ENCODE results near the gene IGF2BP3. TPM values are rescaled to one million over a fixed set of nuclear protein-coding genes. Genes with fewer than 3 reads are reported as not detected.

IGF2BP3 gene
- total RNA-seq, 4 donors from 2014 or later, result 0.13 to 0.35 TPM; not detected in 2

DNA sequence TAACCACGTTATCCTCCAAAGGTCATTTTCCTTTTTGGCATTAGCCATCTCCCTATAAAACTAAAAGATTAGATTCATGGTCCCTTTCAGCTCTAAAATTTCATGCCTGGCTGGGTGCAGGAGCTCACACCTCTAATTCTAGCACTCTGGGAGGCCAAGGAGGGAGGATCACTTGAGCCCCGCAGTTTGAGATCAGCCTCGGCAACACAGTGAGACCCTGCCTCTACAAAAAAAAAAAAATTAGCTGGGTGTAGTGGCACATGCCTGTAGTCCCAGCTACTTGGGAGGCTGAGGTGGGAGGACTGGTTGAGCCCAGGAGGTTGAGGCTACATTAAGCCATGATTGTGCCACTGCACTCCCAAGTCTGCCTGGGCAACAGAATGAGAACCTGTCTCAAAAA, 114.1 kb downstream of the IGF2BP3 start:
- no peaks in the 10 kb centered on the region for H3K36me3 ChIP-seq
- no peak for TF ChIP-seq POLR2A (IDR thresholded peaks at IDR 0.05)
- TF ChIP-seq, protein P1, sequence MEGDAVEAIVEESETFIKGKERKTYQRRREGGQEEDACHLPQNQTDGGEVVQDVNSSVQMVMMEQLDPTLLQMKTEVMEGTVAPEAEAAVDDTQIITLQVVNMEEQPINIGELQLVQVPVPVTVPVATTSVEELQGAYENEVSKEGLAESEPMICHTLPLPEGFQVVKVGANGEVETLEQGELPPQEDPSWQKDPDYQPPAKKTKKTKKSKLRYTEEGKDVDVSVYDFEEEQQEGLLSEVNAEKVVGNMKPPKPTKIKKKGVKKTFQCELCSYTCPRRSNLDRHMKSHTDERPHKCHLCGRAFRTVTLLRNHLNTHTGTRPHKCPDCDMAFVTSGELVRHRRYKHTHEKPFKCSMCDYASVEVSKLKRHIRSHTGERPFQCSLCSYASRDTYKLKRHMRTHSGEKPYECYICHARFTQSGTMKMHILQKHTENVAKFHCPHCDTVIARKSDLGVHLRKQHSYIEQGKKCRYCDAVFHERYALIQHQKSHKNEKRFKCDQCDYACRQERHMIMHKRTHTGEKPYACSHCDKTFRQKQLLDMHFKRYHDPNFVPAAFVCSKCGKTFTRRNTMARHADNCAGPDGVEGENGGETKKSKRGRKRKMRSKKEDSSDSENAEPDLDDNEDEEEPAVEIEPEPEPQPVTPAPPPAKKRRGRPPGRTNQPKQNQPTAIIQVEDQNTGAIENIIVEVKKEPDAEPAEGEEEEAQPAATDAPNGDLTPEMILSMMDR (IDR thresholded peaks at IDR 0.05), result no peak
- no peak for TF ChIP-seq EP300 (IDR thresholded peaks at IDR 0.05)
- no peak for TF ChIP-seq POLR2AphosphoS5 (IDR thresholded peaks at IDR 0.05)
- no peaks in the 10 kb centered on the region for H3K4me1 ChIP-seq
- 66 to 93% methylated on average over 2 to 3 of the region's 3 CpGs for WGBS, 2 donors (ENCODE audit: low coverage in 1 of 2)
- no peak overlapping the region for H3K4me3 ChIP-seq
- H3K27ac ChIP-seq, result no peak overlapping the region
- ATAC-seq, result no peak
- no peaks in the 10 kb centered on the region for H3K9me3 ChIP-seq
- peaks cover 4% of the 10 kb centered on the region for H3K27me3 ChIP-seq

- no peak overlapping the region for H3K27ac ChIP-seq
- no peaks in the 10 kb centered on the region for H3K36me3 ChIP-seq
- H3K9me3 ChIP-seq, result no peaks in the 10 kb centered on the region
- H3K4me1 ChIP-seq, result no peaks in the 10 kb centered on the region
- H3K4me3 ChIP-seq, result no peak overlapping the region
- TF ChIP-seq, protein P1 (IDR thresholded peaks at IDR 0.05), result no peak
- no peak for TF ChIP-seq POLR2A (IDR thresholded peaks at IDR 0.05)
- no peak for TF ChIP-seq EP300 (IDR thresholded peaks at IDR 0.05)
- no peak for TF ChIP-seq POLR2AphosphoS5 (IDR thresholded peaks at IDR 0.05)
- ATAC-seq, result no peak
- peaks cover 4% of the 10 kb centered on the region for H3K27me3 ChIP-seq
- 93 to 94% methylated on average over 5 of the region's 5 CpGs for WGBS, 2 donors (ENCODE audit: low coverage in 1 of 2)
Measured at GRCh38 chr7:23353172-23353571, 117.1 kb downstream of the IGF2BP3 start.

DNA sequence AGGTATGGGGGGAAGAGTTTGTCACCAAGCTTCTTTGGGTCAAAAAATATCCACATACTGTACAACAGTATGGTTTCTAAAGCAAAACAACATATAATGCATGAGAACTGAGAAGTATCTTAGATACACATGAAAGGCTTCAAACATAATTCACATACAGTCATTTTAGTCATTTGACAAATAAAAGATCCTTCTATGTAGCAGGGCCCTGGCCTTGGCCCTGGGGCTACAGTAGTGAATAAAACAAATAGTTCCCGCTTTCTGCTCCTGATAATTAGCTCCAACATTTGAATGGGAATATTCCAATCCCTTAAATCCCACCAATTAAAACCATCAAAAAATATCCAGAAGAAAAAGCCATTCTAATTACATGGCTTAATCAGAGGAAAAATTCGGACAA, 119.8 kb downstream of the IGF2BP3 start:
- H3K36me3 ChIP-seq, result no peaks in the 10 kb centered on the region
- no peak overlapping the region for H3K27ac ChIP-seq
- 100% methylated on average over 2 of the region's 2 CpGs for WGBS, 2 donors (ENCODE audit: low coverage in 1 of 2)
- no peak overlapping the region for H3K4me3 ChIP-seq
- no peak for ATAC-seq
- no peaks in the 10 kb centered on the region for H3K9me3 ChIP-seq
- TF ChIP-seq POLR2AphosphoS5 (IDR thresholded peaks at IDR 0.05) (no peak), EP300 (IDR thresholded peaks at IDR 0.05) (no peak), POLR2A (IDR thresholded peaks at IDR 0.05) (no peak)
- TF ChIP-seq, protein P1 (IDR thresholded peaks at IDR 0.05), result no peak
- H3K27me3 ChIP-seq, result peaks cover 4% of the 10 kb centered on the region
- no peaks in the 10 kb centered on the region for H3K4me1 ChIP-seq

GRCh38 chr7:23349484-23350157, 120.7 kb downstream of the IGF2BP3 start:
- Histone ChIP-seq H3K4me1 (no peaks in the 10 kb centered on the region), H3K27ac (no peak overlapping the region), H3K9me3 (no peaks in the 10 kb centered on the region), H3K36me3 (no peaks in the 10 kb centered on the region), H3K4me3 (no peak overlapping the region), H3K27me3 (peaks cover 4% of the 10 kb centered on the region)
- no peak for TF ChIP-seq POLR2A (IDR thresholded peaks at IDR 0.05)
- TF ChIP-seq EP300 (IDR thresholded peaks at IDR 0.05), result no peak
- TF ChIP-seq, protein P1 (IDR thresholded peaks at IDR 0.05), result no peak
- TF ChIP-seq POLR2AphosphoS5 (IDR thresholded peaks at IDR 0.05), result no peak
- ATAC-seq, result no peak
- WGBS, 2 donors (ENCODE audit: low coverage in 1 of 2), result 42 to 66% methylated on average over 7 of the region's 7 CpGs

- 65 to 83% methylated on average over 4 to 8 of the region's 8 CpGs for WGBS, 2 donors (ENCODE audit: low coverage in 1 of 2)
- TF ChIP-seq, protein P1 (IDR thresholded peaks at IDR 0.05), result no peak
- TF ChIP-seq POLR2A (IDR thresholded peaks at IDR 0.05), result no peak
- TF ChIP-seq POLR2AphosphoS5 (IDR thresholded peaks at IDR 0.05), result no peak
- no peak for TF ChIP-seq EP300 (IDR thresholded peaks at IDR 0.05)
- Histone ChIP-seq H3K27ac (no peak overlapping the region), H3K4me1 (no peaks in the 10 kb centered on the region), H3K4me3 (no peak overlapping the region), H3K27me3 (no peaks in the 10 kb centered on the region), H3K36me3 (no peaks in the 10 kb centered on the region), H3K9me3 (no peaks in the 10 kb centered on the region)
- ATAC-seq, result no peak
Measured at GRCh38 chr7:23347682-23348180, 122.6 kb downstream of the IGF2BP3 start.

Data from gastroesophageal sphincter (tissue), 4 donors.